Stimulated activated naive CD4-positive, alpha-beta T cell treated with Interleukin-2 at 50 U/mL for 16 hours (primary cell): ENCODE results near the gene ROBO1.
"Not testable (repeated sequence)": the region's sequence is repeated elsewhere in the genome, so short reads cannot be mapped to it uniquely, and the experiment has no call there.

ENCODE experiments used
- DNase-seq: peaks from one replicate; lab custom pipeline; 2025; lab: John Stamatoyannopoulos, UW

The ROBO1 gene

GRCh38 chr3:78911394-78911793 lies 856.4 kb downstream of the ROBO1 start:
- no peak for DNase-seq

DNA sequence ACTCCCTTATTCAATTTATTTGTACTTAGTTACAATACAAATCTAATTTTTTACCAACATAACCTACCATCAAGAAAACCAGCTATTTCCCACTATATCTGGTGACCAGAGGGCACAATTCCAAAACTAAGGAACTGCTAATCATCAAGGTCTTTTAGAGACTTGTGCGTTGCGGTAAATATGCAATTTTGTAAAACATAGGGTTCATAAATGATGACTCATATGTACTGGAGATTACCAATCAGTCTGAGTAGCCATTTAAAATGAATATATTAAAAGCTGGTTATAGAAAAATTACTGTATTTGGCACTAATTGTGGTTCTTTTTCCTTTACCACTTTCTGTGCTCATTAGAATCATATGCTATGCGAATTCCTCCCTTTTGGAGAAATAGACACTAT lies 859.6 kb downstream of the ROBO1 start:
- no peak for DNase-seq

DNA sequence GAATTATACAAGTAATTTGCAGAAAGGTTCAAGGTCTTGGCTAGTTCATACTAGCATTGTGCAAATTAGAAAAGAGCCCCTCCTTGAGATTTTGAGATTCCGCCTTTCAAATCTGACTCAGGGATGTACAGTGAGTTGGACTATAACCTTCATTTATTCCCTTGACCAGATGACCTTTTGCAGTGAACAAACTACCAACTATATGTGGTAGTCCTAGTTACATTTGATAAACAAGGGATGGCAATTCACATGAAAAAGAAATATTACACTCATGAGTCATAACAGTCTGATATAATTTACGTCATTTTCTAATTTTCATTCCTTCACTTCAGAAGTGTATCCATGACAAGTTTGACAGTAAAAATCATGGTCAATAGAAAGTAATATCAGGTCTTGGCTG lies 860.4 kb downstream of the ROBO1 start:
- DNase-seq = no peak

DNA sequence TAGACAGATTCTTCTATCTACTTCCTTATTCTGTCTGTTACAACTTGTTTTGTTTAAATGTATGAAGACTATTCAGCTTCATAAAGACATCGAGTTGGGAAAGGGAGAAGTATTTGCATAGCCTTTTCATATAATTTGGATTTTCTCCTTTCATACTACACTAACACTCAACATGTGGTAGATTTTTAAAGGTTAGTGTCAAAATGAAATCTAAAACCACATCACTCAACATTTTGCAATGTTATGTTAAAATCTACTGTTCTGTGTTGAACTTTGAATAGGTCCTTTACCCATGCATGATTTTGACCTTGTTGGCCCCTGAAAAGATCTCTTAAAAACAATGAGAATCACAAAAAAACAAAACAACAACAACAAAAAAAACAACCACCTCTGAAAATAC lies 860.9 kb downstream of the ROBO1 start:
- no peak for DNase-seq

- no peak for DNase-seq
These were observed 861.6 kb downstream of the ROBO1 start for GRCh38 chr3:78906245-78906644.

GRCh38 chr3:78905700-78906099 lies 862.1 kb downstream of the ROBO1 start:
- DNase-seq = no peak

- DNase-seq = no peak
These were observed 866.3 kb downstream of the ROBO1 start for GRCh38 chr3:78901544-78901943.

DNA sequence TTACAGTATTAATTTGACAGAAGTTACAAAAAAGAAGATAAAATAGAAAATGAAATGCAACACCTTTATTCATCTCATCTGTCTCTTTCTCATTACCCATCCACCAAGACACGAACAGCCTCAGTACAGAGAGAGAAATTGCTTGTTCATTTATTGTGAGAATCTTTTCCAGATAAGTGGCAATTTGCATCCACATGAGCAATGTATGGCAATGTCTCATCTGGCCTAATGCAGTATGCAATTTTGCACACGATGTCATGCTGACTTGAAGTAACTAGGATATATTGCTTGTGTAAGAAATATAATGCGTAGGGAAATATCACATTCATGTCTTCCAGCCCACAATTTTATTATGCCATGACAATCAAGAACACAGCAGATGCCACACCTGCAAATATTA lies 866.9 kb downstream of the ROBO1 start:
- no peak for DNase-seq

DNA sequence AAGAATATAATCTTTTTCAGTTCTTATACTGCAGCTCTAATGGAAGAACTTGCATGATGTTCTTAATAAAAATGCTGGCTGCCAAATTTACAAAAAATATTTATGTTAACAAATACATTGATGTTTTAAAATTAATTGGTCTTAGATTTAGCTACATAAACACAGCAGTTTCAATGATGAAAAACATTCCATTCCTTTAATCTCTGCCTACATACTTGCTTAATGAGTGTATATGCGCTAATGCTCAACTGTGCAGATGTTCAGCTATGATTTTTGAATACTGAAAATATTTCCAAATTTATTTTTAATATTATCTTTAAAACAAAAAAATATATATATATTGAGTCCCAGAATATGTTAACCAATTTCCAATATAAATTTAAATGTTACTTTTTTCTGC lies 867.4 kb downstream of the ROBO1 start:
- no peak for DNase-seq

DNA sequence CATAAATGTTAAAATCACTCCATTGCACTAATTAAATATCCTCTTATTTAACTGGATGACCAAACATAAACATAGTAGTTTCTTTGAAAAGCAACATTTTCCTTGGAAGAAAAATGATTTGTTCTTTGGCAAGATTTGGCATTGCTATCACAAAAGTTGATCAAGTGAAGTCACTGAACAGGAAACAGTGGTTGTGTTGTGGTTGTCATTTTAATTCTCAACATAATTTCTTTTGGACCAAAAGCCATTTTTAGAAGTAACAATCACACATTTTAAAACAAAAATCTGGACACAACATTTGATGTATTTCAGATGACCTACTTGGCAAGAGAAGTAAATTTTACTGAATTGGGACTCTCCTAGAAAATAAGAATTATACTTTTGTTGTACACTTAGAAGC lies 872.3 kb downstream of the ROBO1 start:
- DNase-seq = no peak

DNA sequence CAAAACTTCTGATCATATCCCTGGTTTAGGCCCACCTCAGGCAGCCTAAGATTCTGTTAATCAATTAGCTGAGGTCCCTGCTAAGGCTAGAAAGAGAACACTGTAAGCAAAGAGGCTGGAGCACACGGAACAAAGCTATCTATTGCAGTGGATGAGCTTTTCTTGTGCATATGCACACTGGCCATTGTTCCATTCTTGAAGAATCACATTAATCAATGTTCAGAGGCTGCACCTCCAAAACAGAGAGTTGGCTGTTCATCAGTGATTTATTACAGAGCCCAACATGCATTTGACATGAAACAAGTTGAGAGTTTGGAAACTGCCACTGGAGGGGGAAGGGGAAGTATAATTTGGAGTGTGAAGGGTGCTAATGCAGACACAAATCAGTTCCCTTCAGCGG lies 873.0 kb downstream of the ROBO1 start:
- no peak for DNase-seq

- DNase-seq = no peak
These were observed 874.6 kb downstream of the ROBO1 start for GRCh38 chr3:78893161-78893560.

DNA sequence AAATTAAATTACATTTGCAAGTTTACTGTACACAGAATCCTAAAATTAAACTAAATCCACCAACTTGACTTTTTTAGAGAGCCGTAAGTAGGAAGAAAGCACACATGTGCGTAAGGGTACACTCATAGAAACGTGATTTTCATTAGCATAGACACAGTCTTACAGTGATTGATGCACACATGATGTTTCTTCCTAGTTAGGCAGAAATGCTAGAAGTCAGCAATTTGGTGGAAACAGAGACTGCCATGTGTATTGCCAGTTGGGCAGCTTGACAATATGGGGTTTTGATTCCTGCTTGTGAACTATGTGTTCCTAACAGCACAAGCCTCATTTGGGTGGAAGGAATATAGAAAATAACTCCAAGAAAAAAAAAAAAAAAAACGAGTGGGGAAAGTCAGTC lies 878.5 kb downstream of the ROBO1 start:
- no peak for DNase-seq

GRCh38 chr3:78888635-78889034 lies 879.2 kb downstream of the ROBO1 start:
- no peak for DNase-seq

DNA sequence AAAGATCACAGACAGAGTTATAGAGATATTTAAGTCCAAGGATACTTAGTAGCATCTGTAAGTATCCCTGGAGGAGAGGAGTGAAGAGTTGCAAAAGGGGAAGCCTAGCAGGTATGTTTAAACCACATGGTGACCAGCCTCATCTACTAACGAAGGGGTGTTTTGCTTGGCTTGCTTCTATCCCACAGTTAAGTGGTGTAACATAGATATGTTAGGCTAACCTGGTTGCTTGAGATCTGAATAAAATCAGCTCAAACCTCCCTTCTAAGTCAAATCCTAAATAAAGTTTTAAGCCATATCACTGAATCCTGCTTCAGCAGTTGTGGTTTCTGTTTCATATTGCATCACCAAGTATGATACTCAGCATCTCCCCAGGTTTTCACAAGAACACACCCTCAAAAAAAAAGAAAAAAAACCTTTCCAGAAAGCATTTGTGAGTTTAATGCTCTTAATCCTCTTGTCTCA lies 880.2 kb downstream of the ROBO1 start:
- no peak for DNase-seq

DNA sequence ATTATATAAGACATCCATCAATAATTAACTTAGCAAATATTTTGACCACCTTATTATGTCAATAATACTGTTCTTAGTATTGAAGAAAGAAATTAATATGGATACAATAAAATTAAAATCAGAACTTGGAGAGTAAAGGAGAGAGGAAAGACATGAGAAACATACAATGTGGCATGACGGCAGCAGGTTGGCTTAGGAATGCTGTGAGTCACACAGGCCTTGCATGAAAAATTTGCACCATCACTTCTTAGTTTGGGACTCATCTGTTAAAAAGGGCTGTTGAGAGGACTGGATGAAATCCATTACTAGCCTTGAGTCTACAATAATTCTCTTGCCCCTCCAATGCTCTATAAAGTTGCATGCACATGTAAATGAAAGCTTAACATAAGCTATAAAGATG lies 880.8 kb downstream of the ROBO1 start:
- no peak for DNase-seq

- DNase-seq = not testable (repeated sequence)
These were observed 883.2 kb downstream of the ROBO1 start for GRCh38 chr3:78884567-78884966.

GRCh38 chr3:78882251-78882650 lies 885.5 kb downstream of the ROBO1 start:
- no peak for DNase-seq

DNA sequence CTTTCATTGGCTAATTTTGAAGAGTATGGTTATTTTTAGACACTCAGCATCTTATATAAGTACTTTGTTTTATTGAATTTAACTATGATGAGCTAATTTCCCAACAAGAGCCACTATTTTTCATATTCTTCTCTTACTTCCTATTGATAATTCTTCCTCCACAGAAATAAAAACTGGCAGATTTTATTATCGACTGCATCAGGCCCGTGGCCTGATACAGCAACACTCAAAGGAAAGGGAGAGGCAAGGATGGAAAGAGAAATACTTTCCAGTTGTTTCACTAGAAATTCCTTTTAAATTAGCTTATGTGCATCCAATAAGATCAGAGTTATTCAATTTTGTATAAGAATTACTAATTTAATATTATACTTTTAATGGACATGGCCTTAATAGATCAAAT lies 886.3 kb downstream of the ROBO1 start:
- DNase-seq = no peak

- no peak for DNase-seq
These were observed 887.0 kb downstream of the ROBO1 start for GRCh38 chr3:78880603-78881461.

DNA sequence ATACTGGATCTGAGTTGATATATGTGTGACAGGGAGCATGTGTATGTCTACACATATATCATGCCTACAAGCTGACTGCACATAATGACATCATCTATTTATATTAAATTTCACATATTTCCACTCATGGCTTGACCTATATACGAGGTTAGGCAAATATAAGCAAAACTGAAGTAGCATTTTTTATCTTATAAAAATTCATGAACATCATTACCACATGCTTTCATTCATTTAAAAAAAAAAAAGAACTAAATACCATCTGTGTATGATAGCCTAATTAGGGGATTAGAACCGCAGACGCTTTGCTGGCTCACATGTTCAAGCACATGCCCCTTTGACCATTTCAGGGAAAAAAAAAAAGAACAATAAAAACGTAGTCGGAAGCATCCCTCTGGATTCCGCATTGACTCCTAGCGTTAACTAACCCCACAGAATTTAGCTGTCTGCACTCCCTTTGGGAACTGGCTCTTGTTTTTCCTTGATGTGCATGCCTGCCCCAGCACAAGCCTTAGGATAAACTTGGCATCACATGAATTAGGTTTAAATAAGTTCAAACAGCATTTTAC lies 888.4 kb downstream of the ROBO1 start:
- no peak for DNase-seq

DNA sequence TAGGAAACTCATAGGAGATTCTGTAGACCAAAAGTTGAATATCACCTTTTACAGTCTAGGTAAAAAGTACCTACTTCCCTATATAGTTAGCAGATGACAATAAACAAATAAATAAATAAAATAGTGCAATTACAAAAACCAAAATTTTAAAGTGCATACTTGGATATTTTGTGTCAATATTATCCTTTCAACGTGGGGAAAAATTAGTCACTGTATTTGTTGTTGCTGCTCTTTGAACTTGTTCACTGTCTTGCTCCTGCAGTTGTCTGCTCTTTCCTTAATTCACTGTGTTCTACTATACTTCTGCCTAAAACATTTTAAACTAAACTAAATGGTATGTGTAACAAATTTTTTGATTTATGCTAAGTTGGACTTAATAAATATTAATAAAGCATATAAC lies 889.0 kb downstream of the ROBO1 start:
- no peak for DNase-seq

- DNase-seq = no peak
These were observed 889.8 kb downstream of the ROBO1 start for GRCh38 chr3:78878011-78878410.

DNA sequence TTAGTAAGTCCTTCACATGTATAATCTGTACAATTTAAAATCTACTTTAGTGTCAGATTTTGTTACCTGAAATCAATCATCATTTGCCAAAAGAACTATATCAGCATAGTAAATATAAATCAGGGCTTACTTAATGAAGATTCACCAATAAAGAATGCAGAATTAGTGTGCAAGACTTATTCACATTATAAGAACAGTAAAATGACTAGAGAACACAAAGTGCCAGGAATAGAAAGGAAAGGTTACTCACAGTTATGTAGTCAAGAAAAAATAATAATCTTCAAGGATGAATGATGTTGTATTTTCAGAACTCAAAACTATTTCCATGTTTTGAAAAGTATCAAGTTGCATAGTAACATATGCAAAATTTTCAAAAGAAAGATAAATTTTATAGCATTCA lies 891.9 kb downstream of the ROBO1 start:
- DNase-seq = no peak
